Psoas muscle (tissue), 8 donors: ENCODE measurements around the gene PRKCH. TPM values are rescaled to one million over a fixed set of nuclear protein-coding genes. Genes with fewer than 3 reads are reported as not detected.
A peak's percentile ranks its signal among the peaks of the same experiment; 100 is the strongest.

Experiments used
- ATAC-seq, 4 donors: fragments of 200-7000 bp; cut with Tn5 transposase; one replicate each; pipeline ENCODE4 v1.9.1; 2020; ENCODE audit warnings: moderate library complexity in 3 of 4, mild to moderate bottlenecking in 2 of 4
- DNase-seq, 2 donors: peaks; one replicate each; pipeline ENCODE4 v3.0.0-alpha.2; 2020
- H3K27ac ChIP-seq: fragments of 200-600 bp; one replicate; pipeline ENCODE4 v1.8.0; 2022
- H3K27me3 ChIP-seq, 3 donors: fragments of 200-600 bp in 1 of 3; one replicate each; pipeline versions ENCODE4 v1.6.1 to v1.8.0; 2013 to 2022; ENCODE audit warnings: low read length in 2 of 3, mild to moderate bottlenecking in 2 of 3, moderate library complexity in 1 of 3; ENCODE audit not compliant: insufficient read depth in 3 of 3
- H3K36me3 ChIP-seq, 2 donors: fragments of 200-600 bp in 1 of 2; one replicate each; pipeline versions ENCODE4 v1.6.1 to v1.8.0; 2013 to 2022; ENCODE audit warnings: low read depth in 1 of 2, mild to moderate bottlenecking in 1 of 2, moderate library complexity in 1 of 2; ENCODE audit not compliant: insufficient read depth in 1 of 2
- H3K4me1 ChIP-seq: fragments of 200-600 bp; one replicate; pipeline ENCODE4 v1.8.0; 2022
- H3K4me3 ChIP-seq: fragments of 200-600 bp; one replicate; pipeline ENCODE4 v1.8.0; 2022; ENCODE audit warnings: mild to moderate bottlenecking
- H3K9me3 ChIP-seq: fragments of 200-600 bp; one replicate; pipeline ENCODE4 v1.8.0; 2022
- CTCF ChIP-seq: fragments of 200-600 bp; IDR thresholded peaks from one replicate; pipeline ENCODE4 v1.8.0; 2022; ENCODE audit warnings: antibody characterized with exemption
- WGBS, 3 donors: extraction: QIAGEN DNeasy Blood & Tissue Kit; methylation state at CpG; one replicate each; pipeline versions ENCODE4 v1.1.6 to v1.1.7; 2013; 5-methylcytosine and 5-hydroxymethylcytosine counted together
- intact Hi-C, 2 donors: fragments of 100-400 bp; cut with DNase I; formaldehyde crosslinking; loops; one replicate each; pipeline versions ENCODE4 v1.11.0 to v1.14.2; 2022
- polyA plus RNA-seq, 3 donors: library from polyadenylated mRNA; stranded (reverse); fragments of 200-250 nt; gene quantifications; one replicate each; pipeline ENCODE4 v1.2.3, GENCODE V29; 2013
- total RNA-seq, 4 donors: library from RNA; stranded (reverse); fragmentation: NEBNext Ultra II Directional in 2 of 4; extraction: Animal tissue kit (Norgen Biotek cat#: 25700) in 2 of 4; gene quantifications; one replicate each; pipeline versions ENCODE4 v1.2.1 to v1.2.4, GENCODE V29; 2021 to 2023
- donor health status: healthy with polysubstance abuse.
- donor health status: DM: no; HTN: no; CAD: no; lungs with moderate emphysema.
- donor health status: Bipolar disorder and iron deficiency.
- donor health status: healthy.
- donor health status: DM: yes; HTN: yes; CAD: no.
- donor health status: DM: no; HTN: no; CAD: no.
- donor health status: DM: no; HTN: no; CAD: no.
- donor health status: DM: yes; HTN: yes; CAD: no.

PRKCH gene
- total and polyA plus RNA-seq, 7 donors, result 5.9 to 17.9 (median 11.1) TPM

GRCh38 chr14:61564618-61565091 is 243.3 kb downstream of the PRKCH start:
- intact Hi-C loops, result loop anchor here in 1 of 2 donors (5.0 kb wide), 1 partner anchor 87 kb away; no protein-coding TSS in a partner anchor
- 91 to 95% (median 94%) methylated on average over 6 of the region's 6 CpGs for WGBS, 3 donors
- DNase-seq (no peak), ATAC-seq (no peak)
- Histone ChIP-seq H3K27ac (no peak overlapping the region), H3K4me1 (peaks cover 41% of the 10 kb centered on the region), H3K27me3 (no peaks in the 10 kb centered on the region), H3K36me3 (no peaks in the 10 kb centered on the region), H3K9me3 (no peaks in the 10 kb centered on the region), H3K4me3 (no peak overlapping the region)
- TF ChIP-seq CTCF, result no peak

- DNase-seq (no peak), ATAC-seq (no peak)
- H3K27ac ChIP-seq, result no peak overlapping the region
- peaks cover 43% of the 10 kb centered on the region for H3K4me1 ChIP-seq
- TF ChIP-seq CTCF, result no peak
- intact Hi-C loops, result no loop called here
- H3K9me3 ChIP-seq, result no peaks in the 10 kb centered on the region
- no peaks in the 10 kb centered on the region for H3K27me3 ChIP-seq
- H3K4me3 ChIP-seq, result no peak overlapping the region
- H3K36me3 ChIP-seq, result no peaks in the 10 kb centered on the region
Observed at GRCh38 chr14:61565181-61565580, 243.8 kb downstream of the PRKCH start.

- DNase-seq (no peak), ATAC-seq (no peak)
- H3K36me3 ChIP-seq, result no peaks in the 10 kb centered on the region
- intact Hi-C loops, result no loop called here
- H3K27ac ChIP-seq, result peak overlapping the region; percentile 0
- no peaks in the 10 kb centered on the region for H3K9me3 ChIP-seq
- TF ChIP-seq CTCF, result no peak
- H3K27me3 ChIP-seq, result no peaks in the 10 kb centered on the region
- H3K4me3 ChIP-seq, result no peak overlapping the region
- peaks cover 36% of the 10 kb centered on the region for H3K4me1 ChIP-seq
- WGBS, 3 donors, result 55 to 68% (median 66%) methylated on average over 3 of the region's 3 CpGs
Observed at GRCh38 chr14:61565836-61566536, 244.6 kb downstream of the PRKCH start.

- no peak for TF ChIP-seq CTCF
- Histone ChIP-seq H3K27ac (peak overlapping the region; percentile 0), H3K9me3 (no peaks in the 10 kb centered on the region), H3K36me3 (no peaks in the 10 kb centered on the region), H3K27me3 (no peaks in the 10 kb centered on the region), H3K4me1 (peaks cover 30% of the 10 kb centered on the region), H3K4me3 (no peak overlapping the region)
- intact Hi-C loops, result no loop called here
- ATAC-seq, result no peak
- WGBS, 3 donors, result 77 to 84% (median 80%) methylated on average over 2 of the region's 2 CpGs
- DNase-seq, result no peak
Observed at GRCh38 chr14:61566537-61567225, 245.3 kb downstream of the PRKCH start.
